GM21360 (cell line): ENCODE measurements around the gene FCRLA.
"Not testable (repeated sequence)": the region's sequence is repeated elsewhere in the genome, so short reads cannot be mapped to it uniquely, and the experiment has no call there.

Experiments used
- ATAC-seq: cut with Tn5 transposase; IDR thresholded peaks from one replicate; pipeline ENCODE4 v1.9.1; 2021; ENCODE audit warnings: mild to moderate bottlenecking, moderate library complexity; ENCODE audit not compliant: unreplicated experiment

Gene FCRLA

DNA sequence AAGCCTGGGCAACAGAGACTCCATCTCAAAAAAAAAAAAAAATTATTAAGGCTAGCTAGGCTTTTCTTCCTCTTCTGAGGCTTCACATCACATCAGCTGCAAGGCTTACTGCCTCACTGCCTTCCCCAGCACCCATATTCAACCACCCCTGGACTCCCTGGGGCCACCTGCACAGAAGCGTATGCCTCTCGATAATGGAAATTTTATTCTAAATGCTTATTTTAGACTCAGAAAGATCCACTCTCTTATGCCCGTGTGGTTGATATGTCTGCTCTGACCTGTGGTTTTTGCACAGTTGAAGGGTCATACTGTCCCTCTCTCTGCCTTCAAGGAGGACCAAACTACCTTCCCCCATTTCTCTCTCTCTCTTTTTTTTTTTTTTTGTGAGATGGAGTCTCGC lies 1.5 kb upstream of the FCRLA start:
- ATAC-seq, result no peak

DNA sequence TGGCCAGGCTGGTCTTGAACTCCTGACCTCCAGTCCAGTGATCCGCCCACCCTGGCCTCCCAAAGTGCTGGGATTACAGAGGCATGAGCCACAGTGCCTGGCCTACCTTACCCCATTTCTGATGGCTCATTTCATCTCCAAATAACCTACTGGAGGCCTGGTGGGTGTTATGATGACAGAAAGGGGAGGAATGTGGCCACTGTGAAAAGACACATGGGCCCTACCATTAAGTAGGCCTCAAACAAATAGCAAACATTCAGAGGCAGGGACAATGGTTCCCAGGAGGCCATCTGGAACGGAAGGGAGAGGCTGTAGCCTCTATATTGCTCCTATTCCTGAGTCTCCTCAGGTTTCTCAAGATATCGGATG lies 932 bp upstream of the FCRLA start:
- ATAC-seq, result no peak

DNA sequence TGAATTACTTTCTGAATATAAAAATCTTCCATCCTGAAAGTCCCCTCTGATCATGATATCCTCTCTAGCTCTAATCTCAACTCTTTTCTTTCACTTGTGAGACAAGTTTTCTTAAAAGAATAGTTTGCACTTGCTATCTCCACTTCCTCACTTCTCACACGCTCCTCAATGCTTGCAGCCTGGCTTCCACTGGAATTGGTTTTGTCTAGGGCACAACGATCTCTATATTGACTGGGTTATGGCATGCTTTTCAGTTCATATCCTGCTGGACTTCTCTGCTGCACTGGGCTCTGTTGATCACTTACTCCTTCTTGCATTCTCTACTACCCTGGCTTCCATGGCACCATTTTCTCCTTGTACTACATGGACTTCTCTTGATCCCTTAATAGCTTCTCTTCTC lies 474 bp downstream of the FCRLA start:
- ATAC-seq, result peak; percentile 1

DNA sequence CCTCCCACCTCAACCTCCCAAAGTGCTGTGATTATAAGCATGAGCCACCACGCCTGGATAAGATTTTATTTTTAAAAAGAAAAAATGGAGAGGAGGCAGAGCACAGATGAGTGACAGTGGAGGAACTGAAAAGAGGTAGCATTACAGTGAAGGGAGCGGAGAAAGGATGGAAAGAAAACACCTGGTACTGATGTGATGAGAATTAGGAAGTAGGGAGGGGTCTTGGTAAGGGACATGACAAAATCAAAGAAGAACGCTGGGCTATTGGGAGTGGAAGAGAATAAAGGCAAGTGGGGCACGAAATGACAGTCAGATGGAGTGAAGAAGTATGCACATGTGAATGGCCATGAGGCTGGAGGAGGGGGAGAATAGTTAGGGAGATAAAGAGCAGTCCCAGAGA lies 2.3 kb downstream of the FCRLA start:
- no peak for ATAC-seq

DNA sequence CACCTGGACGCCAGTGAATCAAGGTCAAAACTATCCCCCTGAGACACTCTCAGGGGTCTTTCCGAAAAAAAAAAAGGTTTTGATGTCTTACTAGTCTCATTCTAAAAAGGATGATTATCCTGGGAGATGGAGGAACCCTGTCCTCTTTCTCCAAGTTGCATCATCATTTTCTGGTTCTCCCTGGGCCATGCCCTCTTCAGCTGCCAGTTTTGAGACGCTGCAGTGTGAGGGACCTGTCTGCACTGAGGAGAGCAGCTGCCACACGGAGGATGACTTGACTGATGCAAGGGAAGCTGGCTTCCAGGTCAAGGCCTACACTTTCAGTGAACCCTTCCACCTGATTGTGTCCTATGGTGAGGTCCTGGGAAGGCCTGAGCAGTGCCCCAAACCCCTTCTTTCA lies 3.5 kb downstream of the FCRLA start:
- ATAC-seq, result no peak

DNA sequence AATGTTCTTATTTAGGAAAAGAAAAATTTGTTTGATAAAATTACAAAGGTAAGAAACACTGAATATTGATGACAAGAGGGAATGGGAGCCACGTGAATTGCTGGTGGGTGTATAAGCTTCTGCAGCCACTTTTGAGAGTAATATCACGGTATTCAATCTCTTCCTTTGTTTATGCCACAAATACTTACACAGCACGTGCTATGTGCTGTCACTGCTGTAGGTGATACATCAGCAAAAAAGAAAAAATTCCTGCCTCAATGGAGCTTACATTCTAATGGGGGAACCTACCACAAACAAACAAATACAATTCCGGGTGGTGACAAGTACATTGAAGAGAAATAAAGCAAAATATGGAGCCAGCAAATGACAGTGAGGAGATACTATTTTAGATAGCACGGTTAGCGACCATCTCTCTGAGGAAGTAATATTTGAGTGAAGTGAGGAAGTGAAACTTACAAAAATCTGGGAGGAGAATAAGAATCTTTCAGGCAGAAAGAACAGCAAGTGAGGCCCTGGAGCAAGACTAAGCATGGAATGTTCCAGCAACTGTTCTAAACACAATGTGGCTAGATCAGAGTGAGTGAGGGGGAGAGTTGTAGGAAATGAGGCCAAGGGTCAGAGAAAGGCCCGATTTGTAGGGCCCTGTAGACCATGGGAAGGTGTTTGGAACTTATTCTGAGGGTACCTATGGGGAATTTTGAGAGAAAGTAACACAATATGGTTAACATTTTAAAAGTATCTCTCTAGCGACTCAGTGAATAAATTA lies 11.7 kb downstream of the FCRLA start:
- ATAC-seq, result peak; percentile 44

DNA sequence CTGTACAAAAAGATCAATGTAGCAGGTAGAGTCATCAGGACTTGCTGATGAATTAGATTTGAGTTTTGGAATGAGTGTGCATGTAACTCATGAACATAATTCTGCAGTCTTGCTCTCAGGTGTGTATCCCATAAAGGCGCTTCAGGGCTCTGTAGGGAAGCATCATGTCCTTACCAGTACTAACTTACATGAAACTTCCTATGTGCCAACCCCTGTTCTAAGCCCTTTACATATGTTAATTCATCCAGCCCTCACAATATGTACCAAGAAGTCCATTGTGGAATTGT lies 12.2 kb downstream of the FCRLA start:
- ATAC-seq, result peak; percentile 48

DNA sequence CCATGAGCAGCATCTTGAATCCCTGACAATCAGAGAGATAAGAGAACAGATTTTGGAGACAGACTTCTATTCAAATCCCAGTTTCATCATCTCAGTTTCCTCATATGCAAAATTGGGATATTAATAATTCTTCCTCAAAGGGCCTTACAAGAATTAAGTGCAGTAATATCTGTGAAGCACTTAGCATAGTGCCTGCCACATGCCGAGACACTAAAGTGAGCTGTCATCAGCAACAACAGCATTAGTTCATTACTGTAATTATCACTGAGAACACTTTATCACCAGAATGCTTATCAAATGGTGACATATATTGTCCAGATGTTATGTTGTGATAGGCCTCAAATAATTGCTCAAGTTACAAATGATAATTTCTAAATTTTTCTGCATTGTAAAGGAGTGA lies 13.4 kb downstream of the FCRLA start:
- ATAC-seq, result no peak

DNA sequence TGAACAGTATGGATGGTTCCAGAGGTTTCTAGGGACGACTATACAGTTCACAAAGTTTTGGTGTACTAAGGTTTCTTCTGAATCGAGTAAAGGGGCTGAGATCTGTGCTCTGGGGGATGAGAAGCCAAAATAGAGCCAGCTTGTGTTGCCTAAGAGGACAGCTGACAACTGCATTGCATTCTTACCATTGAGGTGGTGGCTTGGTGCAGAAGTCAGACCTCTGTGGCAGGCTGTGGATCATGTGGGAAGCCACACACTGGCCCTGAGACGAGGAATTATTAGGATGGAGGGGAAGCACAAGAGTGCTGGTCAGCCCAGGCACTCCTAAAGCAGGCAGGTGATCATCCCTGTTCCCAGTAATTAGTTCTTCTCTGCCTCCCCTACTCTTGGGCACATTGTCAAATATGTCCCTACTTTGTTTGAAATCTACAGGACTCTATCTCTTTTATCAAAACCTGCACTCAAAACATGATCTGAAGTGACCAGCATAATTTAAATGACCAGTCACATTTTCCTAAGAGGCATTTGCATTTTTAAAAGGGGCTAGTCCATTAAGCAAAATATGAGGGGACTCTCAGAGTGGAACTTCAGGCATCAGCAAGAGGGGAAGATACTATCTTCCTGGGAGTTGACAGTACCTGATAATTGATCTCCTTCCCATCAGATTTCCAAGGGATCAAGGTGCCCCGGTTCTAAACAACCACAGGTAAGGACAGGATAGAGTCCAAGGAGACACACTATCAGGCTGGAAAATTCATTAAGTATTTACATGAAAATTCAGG lies 14.1 kb downstream of the FCRLA start, which contains the start of gene FCRLB:
Gene FCRLB, plus strand, starts transcription at position 589 of the 782 bp plus-strand sequence. CDS start 1,129 bp downstream, outside the sequence.
- no peak for ATAC-seq

DNA sequence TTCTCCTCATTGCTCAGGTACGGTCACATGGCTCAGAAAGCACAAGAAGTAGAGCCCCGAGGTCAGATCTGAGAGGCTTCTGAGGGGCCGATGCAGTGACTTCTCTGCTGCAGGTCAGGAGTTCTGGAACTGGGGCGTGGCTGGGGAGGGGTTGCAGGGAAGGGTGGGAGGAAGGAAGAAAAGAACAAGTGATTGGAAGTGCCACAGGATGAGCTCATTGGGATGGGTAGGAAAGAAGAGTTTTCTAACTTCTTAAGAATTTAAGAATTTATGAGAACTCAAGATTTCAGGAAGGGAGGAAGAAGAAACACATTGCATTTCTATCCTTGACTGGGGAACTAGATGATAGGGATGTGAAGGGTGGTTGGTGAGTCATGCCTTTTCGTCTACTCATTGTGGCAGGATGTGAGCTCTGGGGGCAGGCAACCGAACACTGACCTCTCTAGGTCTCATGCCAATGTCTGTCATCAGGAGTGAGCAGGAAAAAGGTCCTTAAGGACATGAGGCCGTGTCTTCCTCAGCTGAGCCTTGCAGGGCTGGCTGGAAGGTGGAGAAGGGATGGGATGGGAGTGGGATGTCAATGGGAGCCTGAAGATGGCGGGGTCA lies 14.8 kb downstream of the FCRLA start:
- no peak for ATAC-seq

DNA sequence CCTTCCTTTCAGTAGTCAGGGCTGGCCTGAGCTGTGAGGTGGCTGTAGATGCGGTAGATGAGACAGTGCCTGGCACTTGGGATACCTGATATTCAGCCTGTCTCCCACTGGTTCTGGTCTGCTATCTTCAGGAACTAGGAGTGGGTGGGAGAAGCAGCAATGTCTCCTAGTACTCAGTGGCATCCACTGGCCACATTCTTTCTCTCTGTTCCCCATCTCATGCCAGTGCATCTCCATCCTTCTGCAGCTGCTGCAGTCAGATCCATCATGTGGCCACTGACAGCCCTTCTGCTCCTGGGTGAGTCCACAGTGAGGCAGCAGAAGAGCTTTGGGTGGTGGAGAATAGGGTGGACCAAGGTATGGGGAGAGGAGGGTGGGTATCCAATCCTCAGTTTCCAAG lies 15.4 kb downstream of the FCRLA start:
- ATAC-seq, result no peak

DNA sequence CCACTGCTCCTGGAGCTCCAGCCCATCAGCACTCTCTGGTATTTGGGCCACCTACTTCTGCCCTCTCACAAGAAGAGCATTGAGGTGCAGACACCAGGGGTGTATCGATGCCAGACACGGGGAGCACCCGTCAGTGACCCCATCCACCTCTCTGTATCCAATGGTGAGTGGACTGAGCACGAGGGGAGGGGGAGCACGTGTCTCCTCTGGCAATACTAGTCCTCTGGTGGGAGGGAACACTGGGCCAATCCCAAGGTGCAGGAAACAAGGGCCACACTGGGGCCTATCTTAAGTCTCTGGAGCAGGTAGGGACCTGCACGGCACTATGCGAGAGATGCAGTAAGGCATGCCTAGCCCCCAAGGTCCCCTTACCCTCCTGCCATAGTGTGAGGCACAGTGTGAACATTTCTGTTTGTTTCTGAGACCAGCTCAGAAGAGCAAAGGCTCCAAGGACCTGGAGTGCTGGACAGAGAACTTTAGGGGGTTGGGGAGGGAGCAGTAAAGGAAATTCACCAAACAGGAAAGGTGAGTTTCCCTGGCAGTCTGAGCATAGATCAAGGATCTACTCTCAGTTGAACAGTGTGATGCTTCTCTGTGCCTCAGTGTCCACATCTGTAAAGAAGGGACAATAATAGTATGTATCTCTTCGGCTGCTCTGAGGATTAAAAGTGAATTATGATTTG lies 16.6 kb downstream of the FCRLA start:
- no peak for ATAC-seq

DNA sequence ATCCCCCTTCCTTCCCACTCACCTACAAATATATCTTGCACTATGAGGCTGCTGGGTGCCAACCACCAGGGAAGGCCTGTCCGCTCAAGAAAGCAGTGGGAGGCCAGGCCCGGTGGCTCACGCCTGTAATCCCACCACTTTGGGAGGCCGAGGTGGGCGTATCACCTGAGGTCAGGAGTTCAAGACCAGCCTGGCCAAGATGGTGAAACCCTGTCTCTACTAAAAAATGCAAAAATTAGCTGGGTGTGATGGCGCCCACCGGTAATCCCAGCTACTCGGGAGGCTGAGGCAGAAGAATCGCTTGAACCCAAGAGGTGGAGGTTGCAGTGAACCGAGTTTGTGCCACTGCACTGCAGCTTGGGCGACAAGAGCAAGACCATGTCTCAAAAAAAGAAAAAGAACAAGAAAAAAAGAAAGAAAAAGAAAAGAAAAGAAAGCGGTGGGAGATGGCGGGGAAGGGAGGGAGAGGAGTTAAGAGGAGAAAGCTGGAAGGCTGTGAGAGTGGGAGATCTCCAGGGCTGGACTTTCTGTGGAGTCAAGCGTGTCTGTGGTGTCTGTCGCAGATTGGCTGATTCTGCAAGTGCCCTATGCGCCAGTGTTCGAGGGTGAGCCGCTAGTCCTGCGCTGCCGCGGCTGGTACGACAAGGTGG lies 18.4 kb downstream of the FCRLA start:
- ATAC-seq, result not testable (repeated sequence)

DNA sequence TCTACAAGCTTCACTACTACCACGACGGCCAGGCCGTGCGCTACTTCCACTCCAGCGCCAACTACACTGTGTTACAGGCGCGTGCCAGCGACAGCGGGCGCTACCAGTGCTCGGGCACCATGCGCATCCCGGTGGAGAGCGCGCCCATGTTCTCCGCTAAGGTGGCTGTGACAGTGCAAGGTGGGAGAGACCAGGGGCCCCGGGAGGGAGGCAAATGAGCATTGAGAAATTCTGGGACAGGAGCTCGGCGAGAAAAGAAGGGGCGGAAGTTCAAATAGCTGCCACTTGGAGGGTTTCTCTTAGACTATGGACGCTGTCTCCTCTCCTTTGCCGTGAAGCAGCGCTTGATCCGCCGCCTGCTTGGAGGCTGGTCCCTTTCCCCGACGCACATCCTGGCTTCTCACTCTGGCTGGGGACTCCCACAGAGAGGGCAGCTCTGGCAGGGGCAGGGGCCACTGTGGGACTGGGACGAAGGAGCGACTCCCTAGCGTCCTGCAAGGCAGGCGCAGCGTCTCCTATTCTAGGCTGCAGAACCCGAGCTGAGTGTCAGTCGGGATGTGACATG lies 19.0 kb downstream of the FCRLA start:
- ATAC-seq, result peak; percentile 14

DNA sequence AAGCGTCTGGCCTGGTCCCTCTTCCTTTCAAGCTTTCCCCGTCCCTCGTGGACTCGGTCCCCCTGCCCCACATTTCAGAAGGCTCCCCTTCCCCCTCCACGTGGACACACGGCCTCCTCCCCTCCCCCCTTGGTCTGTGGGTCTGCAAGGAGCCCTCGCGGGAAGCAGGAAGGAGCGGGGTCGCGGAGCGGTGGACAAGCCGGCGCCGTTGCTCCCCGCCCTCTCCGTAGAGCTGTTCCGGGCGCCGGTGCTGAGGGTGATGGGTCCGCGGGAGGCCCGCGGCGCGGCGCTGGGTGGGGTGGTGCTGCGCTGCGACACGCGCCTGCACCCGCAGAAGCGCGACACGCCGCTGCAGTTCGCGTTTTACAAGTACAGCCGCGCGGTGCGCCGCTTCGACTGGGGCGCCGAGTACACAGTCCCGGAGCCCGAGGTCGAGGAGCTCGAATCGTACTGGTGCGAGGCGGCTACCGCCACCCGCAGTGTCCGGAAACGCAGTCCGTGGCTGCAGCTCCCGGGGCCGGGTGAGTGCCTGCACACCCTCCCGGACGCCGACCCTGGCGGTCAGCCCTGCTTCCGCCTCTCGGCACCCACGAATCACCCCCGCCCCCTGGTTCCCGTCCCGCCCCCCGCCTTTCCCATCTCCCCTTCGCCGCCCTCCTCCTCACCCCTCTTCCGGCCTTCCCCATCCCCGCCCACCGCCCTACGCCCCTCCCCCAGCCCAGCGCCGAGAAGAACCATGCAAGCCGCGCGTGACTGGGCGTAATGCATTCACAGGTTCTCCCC lies 19.6 kb downstream of the FCRLA start:
- peak; percentile 48 for ATAC-seq

DNA sequence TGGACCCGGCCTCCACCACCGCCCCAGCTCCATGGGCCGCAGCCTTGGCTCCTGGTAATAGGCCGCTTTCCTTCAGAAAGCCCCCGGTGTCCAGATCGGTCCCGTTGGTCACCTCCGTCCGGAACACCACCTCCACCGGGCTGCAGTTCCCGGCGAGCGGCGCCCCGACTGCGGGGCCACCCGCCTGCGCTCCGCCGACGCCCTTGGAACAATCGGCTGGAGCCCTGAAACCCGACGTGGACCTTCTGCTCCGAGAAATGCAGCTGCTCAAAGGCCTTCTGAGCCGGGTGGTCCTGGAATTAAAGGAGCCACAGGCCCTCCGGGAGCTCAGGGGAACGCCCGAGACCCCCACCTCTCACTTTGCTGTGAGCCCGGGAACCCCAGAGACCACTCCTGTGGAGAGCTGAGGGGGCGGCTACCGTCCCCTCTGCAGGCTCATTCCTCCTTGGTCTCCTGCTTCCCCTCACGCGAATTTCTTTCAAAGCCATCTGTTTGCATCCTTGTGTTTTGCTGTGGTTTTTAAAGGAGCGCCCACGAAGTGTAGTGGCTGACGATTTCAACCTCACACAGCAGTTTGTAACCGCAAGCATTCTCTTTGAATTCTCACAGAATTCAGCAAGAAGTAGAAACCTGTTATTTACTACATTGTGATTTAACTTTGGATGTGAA lies 20.4 kb downstream of the FCRLA start:
- ATAC-seq, result peak; percentile 7

DNA sequence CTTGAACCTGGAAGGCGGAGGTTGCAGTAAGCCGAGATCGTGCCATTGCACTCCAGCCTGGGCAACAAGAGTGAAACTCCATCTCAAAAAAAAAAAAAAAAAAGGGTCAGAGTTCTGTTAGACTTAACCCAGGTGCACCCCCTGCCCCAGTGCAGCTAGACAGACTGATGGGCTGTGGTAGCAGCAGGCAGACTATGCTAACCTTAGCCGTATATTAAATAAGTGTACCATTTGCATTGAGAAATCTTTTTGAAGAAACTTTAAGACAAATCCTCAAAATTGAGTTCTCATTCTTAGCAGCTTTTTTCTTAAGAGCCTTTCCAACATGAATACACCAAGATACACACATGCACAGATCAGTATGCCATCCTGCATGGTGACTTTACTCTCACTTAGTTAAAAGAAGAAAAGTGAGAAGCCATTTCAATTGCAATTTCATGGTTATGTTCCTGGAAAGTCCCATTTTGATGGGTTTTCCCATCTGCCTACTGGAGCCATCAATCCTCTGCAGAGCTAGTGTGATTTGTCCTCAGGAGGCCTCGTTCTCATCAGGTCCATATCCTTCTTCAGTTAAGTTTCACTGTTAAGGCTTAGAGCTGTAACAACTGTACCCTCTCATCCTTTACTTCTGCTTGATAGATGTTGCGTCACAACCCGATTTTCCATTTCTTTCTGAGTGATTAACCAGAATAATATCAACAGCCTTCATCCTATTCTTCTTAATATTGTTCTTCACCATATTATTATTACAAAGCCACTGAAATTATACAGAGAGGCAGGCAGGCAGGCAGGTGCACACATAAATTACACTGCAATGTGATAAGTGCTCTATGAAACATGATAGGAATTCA lies 21.6 kb downstream of the FCRLA start:
- no peak for ATAC-seq

DNA sequence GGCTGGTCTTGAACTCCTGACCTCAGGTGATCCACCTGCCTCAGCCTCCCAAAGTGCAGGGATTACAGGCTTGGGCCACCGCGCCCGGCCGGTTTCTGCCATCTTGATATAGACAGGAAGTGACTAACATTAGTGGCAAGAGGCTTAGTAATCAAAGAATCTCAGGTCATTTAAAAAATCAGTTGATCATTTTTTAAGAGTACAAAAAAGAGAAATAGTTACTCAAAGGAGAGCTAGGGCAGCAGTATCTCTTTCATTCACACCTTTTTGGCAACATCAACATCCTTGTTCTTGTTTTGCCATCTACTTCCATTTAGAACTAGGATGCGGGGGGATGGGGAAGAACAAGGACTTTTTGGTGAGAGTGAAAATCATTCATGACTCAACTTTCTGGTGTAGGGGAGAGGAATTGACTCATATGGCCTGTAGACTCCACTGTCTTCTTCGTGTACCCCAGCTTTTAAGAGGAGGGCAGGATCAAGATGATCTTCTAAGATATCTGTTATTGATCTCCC lies 23.1 kb downstream of the FCRLA start:
- no peak for ATAC-seq
